Measurements from ENCODE around the gene ARSB.

The ARSB gene

DNA sequence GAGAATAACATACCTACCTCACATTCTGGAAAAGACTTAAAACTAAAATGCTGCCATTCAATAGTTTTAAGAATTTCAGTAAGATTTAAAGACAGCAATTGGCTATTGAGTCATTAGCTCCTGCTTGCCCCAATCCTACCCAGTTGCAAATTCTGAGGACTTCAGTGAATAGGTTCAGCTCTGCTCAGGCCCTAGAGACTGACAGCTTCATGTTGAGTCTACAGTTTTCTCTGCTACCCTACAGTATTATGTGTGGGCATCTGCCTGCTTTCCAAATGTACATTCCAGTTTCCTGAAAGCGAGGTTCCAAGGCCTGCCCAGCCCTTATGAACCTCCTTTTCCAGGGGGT lies 61.5 kb downstream of the ARSB start:
- ChIA-PET CTCF (interaction anchor here (0.7 to 1.2 kb wide), 3 partner anchors 13 to 456 kb away, joined by 3 read pairs; no protein-coding TSS in a partner anchor), POLR2A (no interaction called here)
- DNase-seq (ENCODE audit: extremely low spot score), result no peak
- TF ChIP-seq TARDBP (IDR thresholded peaks at IDR 0.05), result no peak
- no peak for TF ChIP-seq CTBP1 (IDR thresholded peaks at IDR 0.05; ENCODE audit: borderline replicate concordance)
- TF ChIP-seq, protein P1, sequence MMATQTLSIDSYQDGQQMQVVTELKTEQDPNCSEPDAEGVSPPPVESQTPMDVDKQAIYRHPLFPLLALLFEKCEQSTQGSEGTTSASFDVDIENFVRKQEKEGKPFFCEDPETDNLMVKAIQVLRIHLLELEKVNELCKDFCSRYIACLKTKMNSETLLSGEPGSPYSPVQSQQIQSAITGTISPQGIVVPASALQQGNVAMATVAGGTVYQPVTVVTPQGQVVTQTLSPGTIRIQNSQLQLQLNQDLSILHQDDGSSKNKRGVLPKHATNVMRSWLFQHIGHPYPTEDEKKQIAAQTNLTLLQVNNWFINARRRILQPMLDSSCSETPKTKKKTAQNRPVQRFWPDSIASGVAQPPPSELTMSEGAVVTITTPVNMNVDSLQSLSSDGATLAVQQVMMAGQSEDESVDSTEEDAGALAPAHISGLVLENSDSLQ (IDR thresholded peaks at IDR 0.05), result no peak
- TF ChIP-seq ARNT (IDR thresholded peaks at IDR 0.05), result no peak
- TF ChIP-seq ZNF384 (IDR thresholded peaks at IDR 0.05), result no peak
- TF ChIP-seq ELF4 (IDR thresholded peaks at IDR 0.05), result no peak

DNA sequence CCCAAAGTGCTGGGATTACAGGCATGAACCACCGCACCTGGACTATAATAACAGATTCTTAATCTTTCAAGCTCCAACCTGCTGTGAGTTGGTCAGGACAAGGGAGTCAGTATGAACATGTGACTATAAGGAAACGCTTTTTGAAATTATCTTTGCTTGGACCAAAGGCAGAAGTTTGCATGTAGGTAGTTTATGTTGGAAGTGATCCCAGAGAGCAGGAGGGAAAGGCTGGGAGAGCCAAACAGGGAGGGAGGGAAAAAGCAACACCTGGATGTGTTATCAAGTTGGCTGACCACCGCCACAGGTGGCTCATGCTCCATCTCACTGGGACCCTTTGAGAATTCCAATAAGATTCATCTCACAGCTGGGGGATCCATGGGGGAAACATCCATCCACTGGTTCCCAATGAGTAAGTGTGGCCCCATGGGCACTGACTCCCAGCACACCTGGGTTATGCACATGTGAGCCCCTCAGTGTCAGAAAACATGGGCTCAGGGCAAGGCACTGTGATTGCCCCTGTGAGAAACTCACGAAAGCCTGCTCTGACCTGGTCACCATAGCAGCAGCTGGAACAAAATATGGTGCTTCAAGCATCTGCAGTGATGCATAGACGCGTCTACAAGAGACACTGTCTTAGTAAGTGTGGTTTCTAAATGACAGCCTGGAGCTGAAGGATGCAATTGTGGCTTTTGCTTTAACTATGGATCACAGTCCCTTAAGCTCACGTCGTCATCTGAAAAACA lies 62.1 kb downstream of the ARSB start:
- no peak for DNase-seq (ENCODE audit: extremely low spot score)
- ChIA-PET CTCF (interaction anchor here (0.7 to 1.2 kb wide), 3 partner anchors 12 to 455 kb away, joined by 3 read pairs; no protein-coding TSS in a partner anchor), POLR2A (interaction anchor here (0.9 kb wide), 1 partner anchor 11 kb away, joined by 4 read pairs; no protein-coding TSS in a partner anchor)
- TF ChIP-seq CTBP1 (IDR thresholded peaks at IDR 0.05; ENCODE audit: borderline replicate concordance) (no peak), HDGF (IDR thresholded peaks at IDR 0.05; ENCODE audit: borderline replicate concordance) (no peak), ELF4 (IDR thresholded peaks at IDR 0.05) (no peak), L3MBTL2 (conservative IDR thresholded peaks at IDR 0.05) (no peak), NFRKB (IDR thresholded peaks at IDR 0.05) (no peak), FOXM1 (IDR thresholded peaks at IDR 0.05; ENCODE audit: borderline replicate concordance) (no peak), BHLHE40 (IDR thresholded peaks at IDR 0.05; ENCODE audit: borderline replicate concordance) (no peak), FOXA1 (IDR thresholded peaks at IDR 0.05) (no peak), ARNT (IDR thresholded peaks at IDR 0.05) (no peak), LEF1 (IDR thresholded peaks at IDR 0.05; ENCODE audit: borderline replicate concordance) (no peak), SP1 (IDR thresholded peaks at IDR 0.05) (no peak)
- TF ChIP-seq, protein P1 (IDR thresholded peaks at IDR 0.05), result no peak

DNA sequence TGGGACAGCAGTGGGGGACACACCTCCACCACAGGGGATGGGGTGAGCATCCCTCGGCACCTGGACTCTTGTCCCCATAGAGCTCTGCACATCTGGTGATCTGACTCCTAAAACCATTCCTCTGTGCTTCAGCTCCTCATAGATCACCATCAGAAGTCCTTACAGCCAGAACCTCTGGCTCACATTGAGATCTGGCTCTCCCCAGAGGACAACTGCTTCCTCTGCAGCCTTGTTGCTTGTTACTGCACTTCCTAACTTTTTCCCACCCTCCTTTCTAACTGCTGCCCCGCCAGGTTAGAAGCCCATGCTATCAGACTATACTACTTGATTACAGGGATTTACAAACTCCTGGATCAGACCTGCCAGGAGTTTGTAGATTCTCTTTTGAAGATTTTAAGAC lies 64.5 kb downstream of the ARSB start:
- CTCF ChIA-PET, result interaction anchor here (0.6 to 1.6 kb wide), 4 partner anchors 8 to 46 kb away, joined by 3 to 6 read pairs (median 5); no protein-coding TSS in a partner anchor
- POLR2A ChIA-PET, result no interaction called here
- no peak for DNase-seq (ENCODE audit: extremely low spot score)
- no peak for TF ChIP-seq TARDBP (IDR thresholded peaks at IDR 0.05)
- no peak for TF ChIP-seq HDGF (IDR thresholded peaks at IDR 0.05; ENCODE audit: borderline replicate concordance)
- no peak for TF ChIP-seq CTBP1 (IDR thresholded peaks at IDR 0.05; ENCODE audit: borderline replicate concordance)
- no peak for TF ChIP-seq L3MBTL2 (conservative IDR thresholded peaks at IDR 0.05)
- no peak for TF ChIP-seq BHLHE40 (IDR thresholded peaks at IDR 0.05; ENCODE audit: borderline replicate concordance)
- TF ChIP-seq FOXK2 (IDR thresholded peaks at IDR 0.05), result no peak
- no peak for TF ChIP-seq ELF4 (IDR thresholded peaks at IDR 0.05)
- TF ChIP-seq ARNT (IDR thresholded peaks at IDR 0.05), result no peak
- no peak for TF ChIP-seq LEF1 (IDR thresholded peaks at IDR 0.05; ENCODE audit: borderline replicate concordance)
- no peak for TF ChIP-seq NFRKB (IDR thresholded peaks at IDR 0.05)
- no peak for TF ChIP-seq FOXM1 (IDR thresholded peaks at IDR 0.05; ENCODE audit: borderline replicate concordance)
- no peak for TF ChIP-seq SP1 (IDR thresholded peaks at IDR 0.05)
- TF ChIP-seq ZNF384 (IDR thresholded peaks at IDR 0.05), result no peak
- no peak for TF ChIP-seq FOXA1 (IDR thresholded peaks at IDR 0.05)
- TF ChIP-seq, protein P1 (IDR thresholded peaks at IDR 0.05), result no peak
- TF ChIP-seq SUZ12 (IDR thresholded peaks at IDR 0.05), result no peak

DNA sequence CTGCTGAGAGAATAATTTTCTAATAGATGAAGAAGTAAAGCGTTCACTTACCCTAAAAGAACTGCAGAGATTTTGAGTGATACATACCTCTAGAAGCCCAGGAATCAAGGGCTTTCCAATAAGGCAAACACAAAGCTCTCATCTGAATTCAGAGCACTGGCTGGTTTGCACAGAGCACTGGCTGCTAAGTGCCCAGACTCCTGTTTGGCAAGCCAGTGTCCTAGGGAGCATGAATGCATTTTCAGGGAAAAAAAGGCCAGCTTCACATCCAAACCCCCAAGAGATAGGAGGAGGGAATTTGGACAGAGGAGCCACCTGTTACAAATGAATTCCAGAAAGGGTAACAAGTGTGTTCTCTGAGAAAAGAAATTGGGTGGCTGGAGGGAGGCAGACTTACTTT lies 65.3 kb downstream of the ARSB start:
- TF ChIP-seq FOXK2 (IDR thresholded peaks at IDR 0.05) (no peak), L3MBTL2 (conservative IDR thresholded peaks at IDR 0.05) (no peak), BHLHE40 (IDR thresholded peaks at IDR 0.05; ENCODE audit: borderline replicate concordance) (no peak), HDGF (IDR thresholded peaks at IDR 0.05; ENCODE audit: borderline replicate concordance) (no peak), FOXM1 (IDR thresholded peaks at IDR 0.05; ENCODE audit: borderline replicate concordance) (no peak), ARNT (IDR thresholded peaks at IDR 0.05) (no peak)
- TF ChIP-seq, protein P1 (IDR thresholded peaks at IDR 0.05), result no peak
- ChIA-PET CTCF (interaction anchor here (1.6 kb wide), 1 partner anchor 9 kb away, joined by 6 read pairs; no protein-coding TSS in a partner anchor), POLR2A (interaction anchor here (1.2 kb wide), 1 partner anchor 64 kb away, joined by 3 read pairs; no protein-coding TSS in a partner anchor)
- no peak for DNase-seq (ENCODE audit: extremely low spot score)

DNA sequence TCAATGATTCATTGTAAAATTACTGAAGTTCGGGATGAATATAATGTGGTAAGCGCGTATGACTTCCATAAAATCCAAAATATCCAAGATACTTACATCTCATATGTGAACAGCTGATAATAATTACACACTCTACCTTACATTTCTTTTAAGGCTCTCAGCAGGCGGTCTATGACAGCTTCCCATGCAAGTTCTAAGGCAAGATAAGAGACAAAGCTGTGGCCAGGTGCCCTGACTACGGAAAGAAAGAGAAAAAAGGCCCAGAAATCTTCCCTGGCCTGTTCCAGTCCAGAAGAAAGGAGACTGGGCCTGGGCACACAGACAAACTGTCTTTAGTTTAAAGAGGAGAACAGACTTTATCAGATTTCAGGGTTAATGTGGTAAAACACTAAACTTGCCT lies 69.1 kb downstream of the ARSB start:
- ChIA-PET CTCF (interaction anchor here (1.4 kb wide), 1 partner anchor 17 kb away, joined by 4 read pairs; no protein-coding TSS in a partner anchor), POLR2A (no interaction called here)
- TF ChIP-seq, protein P1 (IDR thresholded peaks at IDR 0.05), result no peak
- no peak for TF ChIP-seq FOXM1 (IDR thresholded peaks at IDR 0.05; ENCODE audit: borderline replicate concordance)
- TF ChIP-seq ELF4 (IDR thresholded peaks at IDR 0.05), result no peak
- TF ChIP-seq ZNF384 (IDR thresholded peaks at IDR 0.05), result no peak
- no peak for TF ChIP-seq BHLHE40 (IDR thresholded peaks at IDR 0.05; ENCODE audit: borderline replicate concordance)
- DNase-seq (ENCODE audit: extremely low spot score), result no peak
